Stimulated activated CD4-positive, alpha-beta T cell treated with anti-CD3 and anti-CD28 coated beads, Interleukin-1b, Interleukin-23, amount 100 ng/mL, for 1 hour (primary cell): ENCODE results near the gene TLX3.
"Not testable (repeated sequence)": the region's sequence is repeated elsewhere in the genome, so short reads cannot be mapped to it uniquely, and the experiment has no call there.

Source experiments
- DNase-seq, 2 donors: peaks; one replicate each; pipeline ENCODE4 v3.0.0-alpha.2; 2020; ENCODE audit warnings: low read depth in 2 of 2

The TLX3 gene

GRCh38 chr5:171308453-171309275, at the start of gene TLX3:
TLX3 (plus strand) TSS chr5:171309248; CDS start chr5:171309366, 118 bp downstream.
- no peak for DNase-seq

- DNase-seq, result no peak
Observed at GRCh38 chr5:171261361-171261760, 47.7 kb upstream of the TLX3 start.

GRCh38 chr5:171261904-171262303, 47.1 kb upstream of the TLX3 start:
- DNase-seq, result no peak

- no peak for DNase-seq
Observed at GRCh38 chr5:171263181-171263580, 45.9 kb upstream of the TLX3 start.

- no peak for DNase-seq
Observed at GRCh38 chr5:171264843-171265242, 44.2 kb upstream of the TLX3 start.

GRCh38 chr5:171268700-171269620, 40.1 kb upstream of the TLX3 start:
- DNase-seq, result no peak

- no peak for DNase-seq
Observed at GRCh38 chr5:171269717-171270116, 39.3 kb upstream of the TLX3 start.

GRCh38 chr5:171270136-171270535, 38.9 kb upstream of the TLX3 start:
- DNase-seq, result no peak

- DNase-seq, result no peak
Observed at GRCh38 chr5:171271798-171272197, 37.2 kb upstream of the TLX3 start.

GRCh38 chr5:171272996-171273970, 35.8 kb upstream of the TLX3 start:
- no peak for DNase-seq

- no peak for DNase-seq
Observed at GRCh38 chr5:171275841-171276544, 33.1 kb upstream of the TLX3 start.

GRCh38 chr5:171283753-171284152, 25.3 kb upstream of the TLX3 start:
- no peak for DNase-seq

- DNase-seq, result no peak
Observed at GRCh38 chr5:171285465-171285864, 23.6 kb upstream of the TLX3 start.

- DNase-seq, result no peak
Observed at GRCh38 chr5:171288066-171288465, 21.0 kb upstream of the TLX3 start.

- no peak for DNase-seq
Observed at GRCh38 chr5:171291371-171291770, 17.7 kb upstream of the TLX3 start.

- DNase-seq, result no peak
Observed at GRCh38 chr5:171295299-171295698, 13.7 kb upstream of the TLX3 start.

- no peak for DNase-seq
Observed at GRCh38 chr5:171295801-171296200, 13.2 kb upstream of the TLX3 start.

- not testable (repeated sequence) for DNase-seq
Observed at GRCh38 chr5:171297941-171298340, 11.1 kb upstream of the TLX3 start.

GRCh38 chr5:171299228-171299627, 9.8 kb upstream of the TLX3 start:
- no peak for DNase-seq

- no peak for DNase-seq
Observed at GRCh38 chr5:171299851-171300250, 9.2 kb upstream of the TLX3 start.

- no peak for DNase-seq
Observed at GRCh38 chr5:171300358-171300757, 8.7 kb upstream of the TLX3 start.
